OCI-LY3 (cell line): ENCODE data around the gene MTHFD1L.

Source experiments
- H2AFZ ChIP-seq: fragments of 200-600, 300-600 bp; shearing (Covaris generic); 2 replicates; pipeline ENCODE4 v1.6.0; 2014; ENCODE audit warnings: antibody characterized with exemption, low read depth, low read length
- H3K27ac ChIP-seq: fragments of 200-600, 300-600 bp; sonication (generic); 2 replicates; pipeline ENCODE4 v1.5.1; 2014; ENCODE audit warnings: mild to moderate bottlenecking, low read length, moderate library complexity, mixed read lengths
- H3K27me3 ChIP-seq: fragments of 200-600, 300-600 bp; sonication (generic); 2 replicates; pipeline ENCODE4 v1.6.1; 2014; ENCODE audit warnings: low read depth, low read length, mixed read lengths
- H3K36me3 ChIP-seq: fragments of 200-600, 300-600 bp; sonication (generic); replicated peaks from 2 replicates; pipeline ENCODE3; 2014; ENCODE audit warnings: low read depth, low read length, mixed read lengths
- H3K4me1 ChIP-seq: fragments of 300-600, 200-600 bp; sonication (generic); 2 replicates; pipeline ENCODE4 v1.6.1; 2014; ENCODE audit warnings: low read length, mixed read lengths
- H3K4me2 ChIP-seq: fragments of 200-600, 300-600 bp; sonication (generic); 2 replicates; pipeline ENCODE4 v1.6.1; 2014; ENCODE audit warnings: low read length, mixed read lengths
- H3K4me3 ChIP-seq: fragments of 300-600, 200-600 bp; sonication (generic); 2 replicates; pipeline ENCODE4 v1.5.1; 2014; ENCODE audit warnings: antibody characterized with exemption, mild to moderate bottlenecking, low read length, moderate library complexity
- H3K79me2 ChIP-seq: fragments of 300-600, 200-600 bp; shearing (Covaris generic); 2 replicates; pipeline ENCODE4 v1.6.1; 2014; ENCODE audit warnings: mild to moderate bottlenecking, low read length, mixed read lengths
- H3K9ac ChIP-seq: fragments of 300-600, 200-600 bp; shearing (Covaris generic); 2 replicates; pipeline ENCODE4 v1.6.0; 2014; ENCODE audit warnings: mild to moderate bottlenecking, low read length, moderate library complexity
- H3K9me3 ChIP-seq: fragments of 200-600, 300-600 bp; shearing (Covaris generic); 2 replicates; pipeline ENCODE4 v1.6.1; 2014; ENCODE audit warnings: low read length, mixed read lengths; ENCODE audit not compliant: insufficient read depth
- H4K20me1 ChIP-seq: fragments of 200-600, 300-600 bp; sonication (generic); 2 replicates; pipeline ENCODE4 v1.6.1; 2016; ENCODE audit warnings: low read length, mixed read lengths; ENCODE audit not compliant: insufficient read depth
- EZH2phosphoT487 ChIP-seq: fragments of 200-600 bp; shearing (Covaris generic); IDR thresholded peaks from 2 replicates; pipeline ENCODE4 v1.6.1; 2018; ENCODE audit warnings: antibody characterized with exemption, mixed run types, low read depth
- TF ChIP-seq, protein P1 (sequence below): fragments of 200-600, 300-600 bp; sonication (generic); IDR thresholded peaks from 2 replicates; pipeline ENCODE4 v1.5.1; 2014; ENCODE audit warnings: antibody characterized with exemption, low read length, low read depth

MTHFD1L gene

DNA sequence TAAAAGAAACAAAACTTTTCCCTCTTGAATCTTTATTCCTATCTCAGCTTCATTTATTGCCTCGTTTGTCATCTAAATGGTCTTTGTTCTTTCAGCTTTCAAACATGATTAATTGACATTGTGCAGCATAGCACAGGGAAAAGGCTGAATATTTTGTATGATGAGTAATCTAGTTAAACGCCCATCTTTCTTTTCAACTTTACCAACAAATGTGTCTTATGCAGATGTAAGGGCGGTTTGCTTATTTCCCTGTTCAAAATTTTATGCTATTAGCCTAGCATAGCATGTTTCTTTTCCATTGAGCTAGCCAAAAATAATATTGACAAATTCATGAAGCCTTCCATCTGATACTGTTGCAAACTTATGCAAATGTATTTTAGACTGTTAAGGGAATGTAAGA is 197.8 kb downstream of the MTHFD1L start:
- Histone ChIP-seq H2AFZ (no peak overlapping the region), H4K20me1 (no peaks in the 10 kb centered on the region), H3K36me3 (no peaks in the 10 kb centered on the region), H3K9me3 (no peaks in the 10 kb centered on the region), H3K4me2 (no peak overlapping the region), H3K9ac (no peak overlapping the region), H3K4me1 (no peaks in the 10 kb centered on the region), H3K27ac (no peak overlapping the region), H3K27me3 (no peaks in the 10 kb centered on the region), H3K4me3 (no peak overlapping the region), H3K79me2 (no peaks in the 10 kb centered on the region)
- TF ChIP-seq, protein P1, sequence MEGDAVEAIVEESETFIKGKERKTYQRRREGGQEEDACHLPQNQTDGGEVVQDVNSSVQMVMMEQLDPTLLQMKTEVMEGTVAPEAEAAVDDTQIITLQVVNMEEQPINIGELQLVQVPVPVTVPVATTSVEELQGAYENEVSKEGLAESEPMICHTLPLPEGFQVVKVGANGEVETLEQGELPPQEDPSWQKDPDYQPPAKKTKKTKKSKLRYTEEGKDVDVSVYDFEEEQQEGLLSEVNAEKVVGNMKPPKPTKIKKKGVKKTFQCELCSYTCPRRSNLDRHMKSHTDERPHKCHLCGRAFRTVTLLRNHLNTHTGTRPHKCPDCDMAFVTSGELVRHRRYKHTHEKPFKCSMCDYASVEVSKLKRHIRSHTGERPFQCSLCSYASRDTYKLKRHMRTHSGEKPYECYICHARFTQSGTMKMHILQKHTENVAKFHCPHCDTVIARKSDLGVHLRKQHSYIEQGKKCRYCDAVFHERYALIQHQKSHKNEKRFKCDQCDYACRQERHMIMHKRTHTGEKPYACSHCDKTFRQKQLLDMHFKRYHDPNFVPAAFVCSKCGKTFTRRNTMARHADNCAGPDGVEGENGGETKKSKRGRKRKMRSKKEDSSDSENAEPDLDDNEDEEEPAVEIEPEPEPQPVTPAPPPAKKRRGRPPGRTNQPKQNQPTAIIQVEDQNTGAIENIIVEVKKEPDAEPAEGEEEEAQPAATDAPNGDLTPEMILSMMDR, result no peak
- no peak for TF ChIP-seq EZH2phosphoT487

DNA sequence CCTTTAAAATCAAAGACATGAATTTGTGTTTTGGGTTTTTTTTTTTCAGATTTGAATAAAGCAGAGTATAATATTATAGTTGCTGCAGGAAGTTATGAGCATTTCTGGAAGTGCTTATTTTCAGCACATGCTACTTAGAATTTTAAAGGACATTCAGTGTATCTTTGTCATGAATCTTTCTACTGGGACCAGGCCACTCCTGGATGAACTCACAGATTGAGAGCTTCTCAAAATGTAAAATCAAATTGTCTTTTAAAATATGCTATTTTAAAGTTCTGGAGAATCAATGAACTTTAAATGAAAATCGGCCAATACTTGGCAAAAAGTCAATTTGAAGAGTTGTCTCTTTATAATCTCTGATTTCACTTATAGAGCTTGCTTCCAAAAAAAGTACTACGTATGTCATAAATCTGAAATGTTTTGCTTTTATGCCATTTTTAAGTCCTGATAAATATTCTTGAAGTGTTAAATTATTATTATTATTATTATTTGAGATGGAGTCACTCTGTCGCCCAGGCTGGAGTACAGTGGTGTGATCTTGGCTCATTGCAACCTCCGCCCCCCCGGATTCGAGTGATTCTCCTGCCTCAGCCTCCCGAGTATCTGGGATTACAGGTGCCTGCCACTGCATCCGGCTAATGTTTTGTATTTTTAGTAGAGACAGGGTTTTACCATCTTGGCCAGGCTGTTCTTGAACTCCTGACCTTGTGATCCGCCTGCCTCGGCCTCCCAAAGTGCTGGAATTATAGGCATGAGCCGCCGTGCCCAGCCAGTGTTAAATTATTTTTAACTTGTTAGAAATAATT is 198.5 kb downstream of the MTHFD1L start:
- Histone ChIP-seq H3K4me3 (no peak overlapping the region), H3K9me3 (no peaks in the 10 kb centered on the region), H2AFZ (no peak overlapping the region), H3K9ac (no peak overlapping the region), H3K27me3 (no peaks in the 10 kb centered on the region), H3K79me2 (no peaks in the 10 kb centered on the region), H3K4me2 (no peak overlapping the region), H3K36me3 (no peaks in the 10 kb centered on the region), H3K27ac (no peak overlapping the region), H4K20me1 (no peaks in the 10 kb centered on the region), H3K4me1 (no peaks in the 10 kb centered on the region)
- TF ChIP-seq, protein P1, result no peak
- no peak for TF ChIP-seq EZH2phosphoT487

DNA sequence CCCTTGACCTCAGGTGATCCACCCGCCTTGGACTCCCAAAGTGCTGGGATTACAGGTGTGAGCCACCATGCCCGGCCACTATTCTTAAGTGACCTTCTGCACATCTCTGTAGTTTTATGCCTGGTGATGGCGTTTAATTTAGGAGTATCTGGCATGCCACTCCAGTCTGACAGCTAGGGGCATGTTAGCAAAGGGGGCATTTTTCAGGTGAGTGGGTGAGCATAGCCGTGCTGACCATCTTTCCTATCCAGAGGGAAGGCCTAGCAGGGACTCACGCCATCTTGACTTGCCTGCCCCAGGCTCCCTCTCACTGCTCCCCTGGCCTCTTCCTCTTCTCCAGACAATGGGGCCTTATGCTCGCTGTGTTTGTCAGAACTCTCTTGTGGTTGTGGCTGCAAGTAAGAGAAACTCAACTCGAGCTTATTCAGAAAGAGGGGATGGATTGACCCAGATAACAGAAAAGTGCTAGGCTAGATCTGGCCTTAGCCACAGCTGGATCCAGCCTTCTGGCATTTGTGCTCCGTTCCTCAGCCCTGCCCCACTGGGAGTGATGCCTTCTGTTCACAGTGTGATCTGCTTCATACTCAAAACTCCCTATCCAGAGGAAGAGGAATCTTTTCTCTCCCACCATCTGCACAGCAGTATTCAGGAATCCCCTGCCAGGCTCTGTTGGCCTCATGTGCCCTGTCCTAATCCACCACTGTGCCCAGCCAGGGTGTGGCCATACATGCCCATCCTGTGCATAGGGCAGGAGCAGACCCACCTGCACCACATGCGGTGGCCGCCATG is 199.7 kb downstream of the MTHFD1L start:
- Histone ChIP-seq H3K9ac (no peak overlapping the region), H3K27ac (no peak overlapping the region), H3K4me1 (no peaks in the 10 kb centered on the region), H3K9me3 (no peaks in the 10 kb centered on the region), H4K20me1 (no peaks in the 10 kb centered on the region), H3K4me3 (no peak overlapping the region), H3K27me3 (no peaks in the 10 kb centered on the region), H3K79me2 (no peaks in the 10 kb centered on the region), H3K4me2 (no peak overlapping the region), H2AFZ (no peak overlapping the region), H3K36me3 (no peaks in the 10 kb centered on the region)
- TF ChIP-seq, protein P1, result no peak
- TF ChIP-seq EZH2phosphoT487, result no peak
